DMS79 treated with DMSO at 0.1 percent for 48 hours (cell line): Measurements from ENCODE around the gene CEP95.

Source experiments
- DNase-seq: peaks from one replicate; lab custom pipeline; 2025; lab: John Stamatoyannopoulos, UW

Gene CEP95

GRCh38 chr17:64520359-64520758, 13.6 kb downstream of the CEP95 start:
- DNase-seq = no peak

DNA sequence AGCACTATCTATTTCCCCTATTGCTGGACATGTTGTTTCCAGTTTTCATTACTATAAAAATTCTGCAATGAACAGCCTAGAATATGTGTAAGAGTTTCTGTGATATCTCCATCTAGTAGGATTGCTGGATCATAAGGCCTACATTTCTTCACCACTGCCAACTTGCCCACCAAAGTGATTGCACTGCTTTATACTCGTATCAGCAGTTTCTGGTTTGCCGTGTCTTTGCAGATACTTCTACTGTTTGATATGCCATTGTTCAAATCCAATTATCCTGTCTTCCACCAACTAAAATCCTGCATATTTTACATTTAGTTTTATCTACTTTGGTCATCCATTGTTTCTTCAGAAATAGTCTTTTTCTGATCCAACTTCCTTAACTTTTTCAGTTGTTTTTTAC, 21.1 kb downstream of the CEP95 start:
- DNase-seq = no peak

GRCh38 chr17:64529221-64529620, 22.4 kb downstream of the CEP95 start:
- no peak for DNase-seq

DNA sequence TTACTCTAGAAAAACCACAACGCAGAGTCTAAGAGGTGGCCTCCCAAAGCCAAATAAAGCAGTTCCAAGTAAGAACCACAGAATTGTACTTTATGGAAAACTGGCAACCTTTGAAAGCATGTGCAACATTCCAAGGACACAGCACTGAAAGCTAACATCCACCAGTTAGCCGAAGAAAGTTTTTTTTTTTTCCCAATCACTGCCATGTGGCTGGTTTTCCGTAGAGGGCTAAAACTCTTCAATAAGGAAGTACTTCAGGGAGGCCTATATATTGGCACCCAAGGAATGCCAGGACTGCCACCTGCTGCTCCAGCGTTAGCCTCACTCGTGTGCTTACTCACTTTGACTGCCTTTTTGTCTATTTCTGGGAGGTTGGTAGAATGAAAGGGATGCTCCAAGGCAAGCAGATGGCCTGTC, 25.2 kb downstream of the CEP95 start:
- no peak for DNase-seq

DNA sequence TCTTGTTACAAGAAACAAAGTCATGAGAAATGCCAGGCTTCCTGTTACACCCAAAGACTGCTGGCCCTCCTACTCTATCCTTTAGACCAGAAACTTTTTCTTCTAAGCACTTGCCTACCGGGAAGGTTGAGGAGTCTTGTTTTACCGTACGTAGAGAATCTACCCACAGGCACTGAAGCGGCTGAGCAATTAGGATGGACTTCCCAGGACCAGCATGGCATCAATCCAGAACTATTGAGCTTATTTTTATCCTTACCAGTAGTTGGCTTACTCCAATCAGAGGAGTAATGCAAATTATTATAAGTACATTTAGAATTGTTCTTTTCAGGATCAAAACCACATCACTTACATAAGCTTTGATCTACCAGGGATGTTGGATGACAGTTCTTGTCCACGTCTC, 25.6 kb downstream of the CEP95 start:
- DNase-seq = no peak

DNA sequence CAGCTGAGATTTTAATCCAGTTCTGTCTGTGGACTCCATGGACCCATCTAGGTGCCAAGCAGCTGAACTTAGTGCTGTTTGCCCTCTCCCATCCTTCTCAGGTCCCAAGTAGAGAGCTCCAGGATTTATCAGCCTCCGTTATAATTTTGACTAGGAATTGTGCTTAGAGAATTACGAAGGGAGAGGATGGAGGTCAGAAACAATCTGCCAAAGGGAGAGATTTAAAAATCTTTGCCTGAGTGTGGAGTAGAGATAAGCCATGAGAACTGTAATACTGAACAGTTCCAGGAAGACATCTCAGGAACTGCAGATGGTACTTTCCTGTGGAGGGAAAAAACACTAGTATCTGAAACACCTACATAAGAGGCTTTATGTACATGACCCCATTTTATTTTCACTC, 27.0 kb downstream of the CEP95 start:
- DNase-seq = no peak

GRCh38 chr17:64534187-64534586, 27.4 kb downstream of the CEP95 start:
- DNase-seq = no peak

GRCh38 chr17:64535357-64535756, 28.6 kb downstream of the CEP95 start:
- no peak for DNase-seq

DNA sequence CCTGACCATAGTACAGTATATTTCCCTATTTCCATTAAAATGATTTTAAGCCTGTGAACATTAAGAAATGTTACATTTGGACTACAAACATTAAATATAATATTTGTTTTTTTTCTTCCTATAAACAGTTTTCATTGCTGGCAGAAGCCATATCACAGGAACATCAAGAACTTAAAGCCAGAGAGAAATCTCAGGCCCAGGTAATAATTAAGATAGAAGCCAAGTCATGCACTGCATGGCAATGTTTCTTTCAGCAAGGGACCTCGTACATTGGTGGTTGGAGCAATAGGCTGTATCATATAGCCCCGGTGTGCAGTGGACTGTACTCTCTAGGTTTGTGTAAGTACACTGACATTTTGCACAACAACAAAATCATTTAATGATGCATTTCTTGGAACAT, 30.1 kb downstream of the CEP95 start:
- DNase-seq = no peak

- DNase-seq = no peak
These were observed 30.7 kb downstream of the CEP95 start for GRCh38 chr17:64537488-64537887.

- no peak for DNase-seq
These were observed 31.8 kb downstream of the CEP95 start for GRCh38 chr17:64538508-64539130.

- no peak for DNase-seq
These were observed 33.5 kb downstream of the CEP95 start for GRCh38 chr17:64540118-64540776.

DNA sequence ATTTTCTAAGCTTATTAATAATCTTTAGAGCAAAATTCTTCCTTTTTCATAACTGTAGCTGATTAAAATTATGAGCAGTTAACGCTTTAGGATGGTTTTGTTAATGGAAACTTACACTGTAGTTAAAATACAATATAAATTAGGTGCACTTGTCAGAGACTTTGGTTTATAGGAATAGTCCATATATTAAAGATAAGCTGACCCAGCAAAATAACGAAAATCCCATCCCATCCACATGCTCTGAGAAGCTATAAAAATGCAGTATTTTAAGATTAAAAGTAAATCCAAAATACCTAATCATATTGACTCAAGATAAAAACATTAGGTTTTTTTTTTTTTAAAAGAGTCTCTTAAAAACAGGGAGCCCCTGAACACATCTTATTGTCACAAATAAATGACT, 38.0 kb downstream of the CEP95 start:
- DNase-seq = no peak

- no peak for DNase-seq
These were observed 39.9 kb downstream of the CEP95 start for GRCh38 chr17:64546716-64547115.

GRCh38 chr17:64547319-64547718, 40.5 kb downstream of the CEP95 start:
- no peak for DNase-seq

DNA sequence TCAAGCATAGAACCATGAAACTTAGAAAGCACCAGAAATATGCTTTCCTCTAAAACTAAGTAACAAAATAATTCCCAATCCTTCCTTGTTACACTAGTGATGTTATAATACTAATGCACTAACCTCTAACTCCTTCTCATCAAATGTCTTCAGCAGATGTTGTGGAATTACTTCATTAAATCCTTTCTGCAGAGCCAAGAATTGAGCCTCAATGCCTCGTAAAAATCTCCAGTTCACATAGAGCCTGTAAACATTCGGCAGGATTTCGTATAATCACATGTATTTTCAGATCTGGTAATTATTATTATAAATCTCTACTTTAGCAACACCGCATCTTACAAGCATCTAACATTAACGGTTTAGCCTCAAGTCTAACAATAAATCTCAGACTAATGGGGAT, 44.7 kb downstream of the CEP95 start:
- no peak for DNase-seq

DNA sequence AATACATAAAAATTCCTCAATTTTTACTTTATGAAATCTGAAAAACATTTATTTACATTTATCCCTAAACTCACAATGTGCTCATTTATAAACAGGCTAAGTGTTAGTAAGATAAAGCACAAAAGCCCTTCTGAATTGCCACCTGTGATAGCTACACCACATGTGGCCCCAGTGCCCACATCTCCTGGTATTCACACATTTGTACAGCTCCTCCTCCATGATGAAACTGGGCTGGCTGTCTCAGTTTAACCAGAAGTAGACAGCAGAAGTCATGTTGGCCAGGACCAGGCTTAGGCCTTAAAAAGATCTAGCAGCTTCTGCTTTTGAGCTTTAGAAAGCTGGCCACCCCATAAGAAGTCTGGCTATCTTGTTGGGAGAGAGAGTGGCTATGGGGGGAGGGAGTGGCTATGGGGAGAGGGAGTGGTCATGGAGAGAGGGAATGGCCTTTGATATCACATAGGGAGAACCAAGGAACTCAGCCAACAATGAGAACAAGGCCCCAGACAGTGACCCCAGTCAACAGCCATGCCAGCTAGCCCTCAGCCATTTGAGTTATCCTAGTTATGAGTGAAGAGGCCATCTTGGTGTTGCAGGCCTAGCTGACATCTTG, 47.4 kb downstream of the CEP95 start:
- no peak for DNase-seq

GRCh38 chr17:64555281-64555680, 48.5 kb downstream of the CEP95 start:
- DNase-seq = no peak

DNA sequence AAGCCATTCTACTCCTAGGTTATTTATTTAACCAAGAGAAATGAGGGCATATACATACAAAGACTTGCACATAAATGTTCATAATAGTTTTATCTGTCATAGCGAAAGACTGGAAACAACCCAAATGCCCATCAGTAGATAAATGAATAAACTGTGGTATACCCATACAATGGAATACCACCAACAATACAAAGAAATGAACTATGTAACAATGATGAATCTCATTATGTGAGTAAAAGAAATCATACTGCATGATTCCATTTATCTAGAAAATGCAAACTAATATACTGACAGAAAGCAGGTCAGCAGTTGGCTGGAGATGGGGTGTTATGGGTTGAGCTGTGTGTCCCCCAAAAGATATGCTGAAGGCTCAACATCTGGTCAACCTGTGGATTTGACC, 57.3 kb downstream of the CEP95 start:
- DNase-seq = no peak

GRCh38 chr17:64565563-64565962, 58.8 kb downstream of the CEP95 start:
- no peak for DNase-seq

DNA sequence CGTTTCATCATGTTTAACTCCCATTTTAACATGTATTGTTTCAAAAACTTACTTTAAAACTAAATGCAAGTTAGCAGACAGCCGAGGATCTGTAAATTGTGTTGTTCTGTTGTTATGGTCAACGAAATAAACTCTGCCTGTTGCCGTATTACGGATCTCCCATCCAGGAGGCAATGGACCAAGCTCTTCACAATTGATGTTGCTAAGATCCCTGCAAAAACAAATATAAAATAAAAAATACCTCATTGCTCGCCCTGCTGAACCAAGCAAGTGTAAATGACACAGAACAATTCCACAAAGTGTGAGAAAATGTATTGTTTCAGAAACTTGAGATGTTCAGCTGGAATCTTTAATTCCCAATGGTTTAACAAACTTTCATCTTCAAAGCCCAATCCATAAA, 65.0 kb downstream of the CEP95 start:
- DNase-seq = no peak

DNA sequence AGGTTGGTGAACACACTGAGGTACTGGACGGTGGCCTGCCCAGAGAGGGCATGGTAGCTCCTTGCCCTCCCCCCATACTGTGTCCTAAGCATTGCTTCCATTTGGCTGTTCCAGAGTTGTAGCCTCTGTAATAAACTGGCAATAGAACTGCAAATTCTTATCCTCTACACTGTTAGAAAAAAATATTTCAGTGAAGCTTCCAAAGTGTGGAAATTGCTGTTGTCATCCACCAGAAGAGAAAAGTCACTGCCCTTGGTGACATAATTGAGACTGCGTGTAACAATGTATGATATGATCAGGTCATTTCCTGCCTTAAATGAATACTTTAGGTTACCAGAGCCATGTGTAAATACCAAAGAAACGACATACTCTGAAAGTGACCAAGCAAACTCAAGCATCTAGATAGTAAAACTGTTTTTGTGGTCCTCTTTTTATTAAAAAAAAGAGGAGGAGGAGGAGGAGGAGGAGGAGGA, 65.9 kb downstream of the CEP95 start:
- DNase-seq = no peak

- no peak for DNase-seq
These were observed 66.4 kb downstream of the CEP95 start for GRCh38 chr17:64573214-64573613.

DNA sequence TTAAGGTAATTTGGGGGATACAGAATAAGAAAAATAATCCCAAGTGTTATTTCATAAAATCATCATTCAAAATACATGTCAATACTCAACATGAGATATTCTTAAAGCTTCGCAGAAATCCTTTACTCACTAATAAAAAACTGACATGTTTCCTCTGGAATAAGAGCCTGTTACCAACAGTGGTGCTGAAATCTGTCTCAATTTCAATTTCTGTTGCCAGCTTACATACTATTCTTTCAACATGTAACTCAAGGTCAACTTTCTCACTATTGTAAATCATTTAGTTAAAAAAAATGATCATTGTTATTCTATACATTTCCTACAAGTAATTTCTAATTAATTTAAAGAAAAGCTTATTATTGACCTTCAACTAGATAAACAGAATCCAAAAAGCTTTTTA, 67.9 kb downstream of the CEP95 start:
- DNase-seq = no peak
